Measurements from ENCODE around the gene NUAK1. TPM values are rescaled to one million over a fixed set of nuclear protein-coding genes. Genes with fewer than 3 reads are reported as not detected.
"Not testable (repeated sequence)": the region's sequence is repeated elsewhere in the genome, so short reads cannot be mapped to it uniquely, and the experiment has no call there.

The NUAK1 gene
- polyA plus RNA-seq, 3 donors: 2.8 to 16.1 (median 11.6) TPM

DNA sequence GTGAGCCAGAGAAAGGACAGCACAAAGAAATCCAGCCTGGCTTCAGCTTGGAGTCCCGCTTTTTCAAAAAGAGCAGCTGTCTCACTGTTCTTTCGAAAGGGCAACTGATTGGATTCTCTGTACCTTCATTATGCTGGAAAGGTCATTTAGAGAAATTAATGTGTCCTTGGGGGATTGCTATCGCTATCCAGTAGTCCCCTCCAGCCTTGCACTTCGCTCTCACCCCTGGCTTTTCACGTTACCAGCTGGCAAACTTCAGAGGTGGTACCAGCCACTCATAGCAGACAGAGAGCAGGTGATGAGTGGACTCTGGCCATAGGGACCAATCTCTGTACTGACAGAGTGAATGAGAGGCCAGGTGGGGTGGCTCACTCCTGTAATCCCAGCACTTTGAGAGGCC, 11.8 kb upstream of the NUAK1 start:
- no peak overlapping the region for H3K27ac ChIP-seq (ENCODE audit: low read depth, low read length)
- 78 to 87% (median 86%) methylated on average over 5 of the region's 5 CpGs for WGBS, 3 donors

DNA sequence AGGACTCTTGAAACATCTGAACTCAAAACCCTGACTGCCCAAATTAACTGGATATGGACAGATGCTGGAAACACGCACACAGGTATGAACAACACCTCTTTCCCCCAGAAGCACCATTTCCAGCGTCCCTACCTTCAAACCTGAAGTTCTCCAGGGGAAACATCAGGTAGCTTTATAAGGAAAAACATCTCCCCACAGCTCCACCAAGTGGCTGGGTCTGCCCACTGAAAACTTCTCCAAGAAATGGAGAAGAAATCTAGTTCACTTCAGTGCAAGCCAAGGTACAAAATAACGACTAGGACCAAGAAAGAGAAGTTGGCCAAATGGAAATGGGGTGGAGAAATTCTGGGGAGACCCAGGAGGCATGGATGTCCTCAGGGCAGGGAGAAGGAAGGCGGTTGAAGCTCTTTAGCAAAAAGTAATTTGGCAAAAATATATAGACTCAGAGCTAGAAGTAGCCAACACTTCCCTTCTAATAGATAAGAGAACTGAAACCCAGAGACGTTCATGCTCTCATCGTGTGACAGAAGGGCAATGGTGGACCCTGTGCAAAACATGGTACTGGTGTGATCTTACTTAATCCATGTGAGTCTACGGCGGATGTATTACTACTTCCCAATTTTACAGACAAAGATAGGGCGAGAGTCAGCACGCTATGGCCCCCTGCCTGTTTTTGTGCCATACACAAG, 10.5 kb upstream of the NUAK1 start:
- H3K27ac ChIP-seq (ENCODE audit: low read depth, low read length): no peak overlapping the region
- WGBS, 3 donors: 52 to 57% (median 57%) methylated on average over 10 of the region's 10 CpGs

DNA sequence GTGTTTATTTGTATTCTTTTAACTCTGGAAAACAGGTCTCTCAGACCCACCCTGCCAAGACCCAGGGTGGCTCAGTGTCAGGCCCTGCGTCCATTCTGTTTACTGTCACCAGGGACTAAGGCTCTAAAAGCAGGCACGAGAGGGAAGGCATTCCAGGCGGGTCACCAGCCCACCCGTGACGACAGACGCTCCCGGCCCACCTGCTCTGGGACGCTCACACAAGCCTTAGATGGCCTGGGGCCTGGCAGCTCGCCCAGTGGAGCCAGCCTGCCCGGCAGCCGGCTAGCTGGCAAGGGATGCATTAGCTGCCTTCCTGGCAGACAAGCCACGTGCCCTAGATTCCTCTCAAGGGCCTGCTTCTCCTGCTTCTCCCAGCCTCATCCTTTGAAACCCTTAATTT, 9.2 kb upstream of the NUAK1 start:
- H3K27ac ChIP-seq (ENCODE audit: low read depth, low read length): no peak overlapping the region
- whole genome bisulfite sequencing, 3 donors: 42 to 80% (median 55%) methylated on average over 12 of the region's 12 CpGs

DNA sequence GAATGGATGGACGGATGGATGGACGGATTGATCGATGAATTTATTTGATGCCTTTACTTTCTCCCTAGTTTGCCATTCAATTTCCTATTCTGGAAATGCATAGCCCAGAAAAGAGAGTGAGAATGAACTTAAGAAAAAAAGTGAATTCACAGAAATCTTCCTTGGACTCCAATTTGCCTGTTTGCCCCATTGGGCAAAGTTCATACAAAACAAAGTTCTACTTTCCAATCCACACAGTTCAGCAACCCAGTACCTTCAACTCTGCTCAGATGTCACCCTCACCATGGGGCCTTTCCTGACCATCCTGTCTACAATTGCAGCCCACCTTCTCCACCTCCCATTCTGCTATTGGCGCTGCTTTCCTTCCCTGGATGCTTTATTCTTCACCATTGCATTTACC, 8.2 kb upstream of the NUAK1 start:
- no peak overlapping the region for H3K27ac ChIP-seq (ENCODE audit: low read depth, low read length)
- WGBS, 3 donors: 93 to 97% (median 95%) methylated on average over 4 of the region's 4 CpGs

DNA sequence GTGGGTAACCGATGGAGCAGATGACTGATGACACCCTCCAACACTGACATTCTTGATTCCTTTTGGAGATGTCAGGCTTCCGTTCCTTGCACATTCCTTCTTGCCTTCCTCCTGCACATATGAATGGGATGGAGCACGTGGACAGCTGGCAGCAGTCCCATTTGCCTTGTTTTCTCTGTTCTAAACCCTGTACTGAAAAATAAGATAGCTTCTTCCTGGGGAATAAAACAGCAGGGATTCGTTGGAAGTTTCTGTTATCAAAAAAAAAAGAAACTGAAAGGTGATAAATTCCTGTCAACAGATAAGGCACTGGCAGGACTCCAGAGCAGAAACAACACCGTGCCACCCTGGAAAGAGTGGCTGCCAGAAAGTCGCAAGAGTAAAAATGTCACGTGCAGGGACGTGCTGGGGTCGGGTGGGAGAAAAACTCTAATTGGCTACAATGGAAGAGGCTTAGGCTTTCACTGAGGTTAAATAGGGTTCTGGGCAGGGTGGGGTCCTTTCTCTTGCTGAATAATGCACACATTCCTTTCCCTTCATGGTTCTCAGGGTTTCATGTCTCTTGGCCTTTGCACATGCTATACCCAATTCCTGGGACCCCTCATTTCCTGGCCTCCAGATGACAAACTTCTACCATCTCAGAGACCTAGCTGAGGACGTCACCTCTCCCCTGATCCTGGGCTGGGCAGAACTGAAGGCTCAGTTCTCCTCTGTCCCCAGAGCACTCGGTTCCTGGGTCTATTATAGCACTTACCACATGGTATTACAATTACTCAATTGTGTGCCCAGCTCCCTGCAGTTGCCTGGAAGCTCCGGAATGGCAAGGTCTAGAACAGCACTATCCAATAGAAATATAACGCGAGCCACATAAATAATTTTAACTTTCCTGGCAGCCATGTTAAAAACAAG, 7.0 kb upstream of the NUAK1 start:
- 33 to 60% (median 57%) methylated on average over 14 of the region's 14 CpGs for WGBS, 3 donors
- no peak overlapping the region for H3K27ac ChIP-seq (ENCODE audit: low read depth, low read length)

DNA sequence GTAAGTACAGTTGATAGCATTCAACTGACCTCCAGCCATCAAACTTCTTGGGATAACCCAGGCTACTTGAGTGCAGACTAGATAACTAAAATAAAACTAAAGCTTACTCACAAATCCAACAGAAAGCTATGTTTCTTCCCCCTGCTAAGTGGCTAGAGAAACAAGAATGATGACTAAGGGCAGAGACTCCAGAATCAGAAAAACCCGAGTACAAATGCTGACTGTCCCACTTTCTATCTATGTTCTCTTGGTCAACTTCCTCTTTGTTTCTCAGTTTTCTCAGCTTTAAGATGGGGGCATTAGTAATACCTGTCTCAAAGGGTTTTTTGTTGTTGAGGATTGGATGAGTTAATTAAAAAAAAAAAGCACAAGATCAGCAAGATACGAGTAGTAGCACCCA, 6.1 kb upstream of the NUAK1 start:
- 70 to 87% (median 75%) methylated on average over 2 of the region's 2 CpGs for WGBS, 3 donors
- H3K27ac ChIP-seq (ENCODE audit: low read depth, low read length): no peak overlapping the region

DNA sequence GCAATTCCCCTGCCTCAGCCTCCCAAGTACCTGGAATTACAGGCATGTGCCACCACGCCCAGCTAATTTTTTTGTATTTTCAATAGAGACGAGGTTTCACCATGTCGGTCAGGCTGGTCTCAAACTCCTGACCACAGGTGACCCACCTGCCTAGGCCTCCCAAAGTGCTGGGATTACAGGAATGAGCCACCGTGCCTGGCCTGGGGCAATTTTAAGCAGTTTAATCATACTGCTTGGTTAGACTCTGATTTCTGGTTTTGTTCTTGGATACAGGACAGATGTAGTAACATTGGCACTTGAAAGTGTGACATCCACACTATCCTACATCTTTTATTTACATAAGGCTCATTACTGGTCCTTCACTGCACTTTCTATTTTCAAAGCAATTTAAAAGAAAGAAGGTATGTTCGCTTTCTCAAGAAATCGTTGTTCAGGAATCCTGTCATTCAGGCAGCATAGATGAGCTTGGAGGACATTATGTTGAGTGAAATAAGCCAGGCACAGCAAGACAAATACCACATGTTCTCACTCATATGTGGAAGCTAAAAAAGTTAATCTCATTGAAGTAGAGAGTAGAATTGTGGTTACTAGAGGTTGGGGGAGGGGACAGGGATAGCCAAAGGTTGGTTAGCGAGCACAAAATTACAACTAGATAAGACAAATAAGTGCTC, 4.0 kb upstream of the NUAK1 start:
- 87 to 90% (median 89%) methylated on average over 7 of the region's 7 CpGs for WGBS, 3 donors
- H3K27ac ChIP-seq (ENCODE audit: low read depth, low read length): no peak overlapping the region

DNA sequence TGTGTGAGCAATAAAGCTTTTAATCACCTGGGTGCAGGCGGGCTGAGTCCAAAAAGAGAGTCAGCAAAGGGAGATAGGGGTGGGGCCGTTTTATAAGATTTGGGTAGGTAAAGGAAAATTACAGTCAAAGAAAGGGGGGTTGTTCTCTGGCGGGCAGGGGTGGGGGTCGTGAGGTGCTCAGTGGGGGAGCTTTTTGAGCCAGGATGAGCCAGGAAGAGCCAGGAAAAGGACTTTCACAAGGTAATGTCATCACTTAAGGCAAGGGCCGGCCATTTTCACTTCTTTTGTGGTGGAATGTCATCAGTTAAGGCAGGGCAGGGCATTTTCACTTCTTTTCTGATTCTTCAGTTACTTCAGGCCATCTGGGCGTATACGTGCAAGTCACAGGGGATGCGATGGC, 3.2 kb upstream of the NUAK1 start:
- WGBS, 3 donors: 84 to 90% (median 88%) methylated on average over 8 of the region's 8 CpGs

DNA sequence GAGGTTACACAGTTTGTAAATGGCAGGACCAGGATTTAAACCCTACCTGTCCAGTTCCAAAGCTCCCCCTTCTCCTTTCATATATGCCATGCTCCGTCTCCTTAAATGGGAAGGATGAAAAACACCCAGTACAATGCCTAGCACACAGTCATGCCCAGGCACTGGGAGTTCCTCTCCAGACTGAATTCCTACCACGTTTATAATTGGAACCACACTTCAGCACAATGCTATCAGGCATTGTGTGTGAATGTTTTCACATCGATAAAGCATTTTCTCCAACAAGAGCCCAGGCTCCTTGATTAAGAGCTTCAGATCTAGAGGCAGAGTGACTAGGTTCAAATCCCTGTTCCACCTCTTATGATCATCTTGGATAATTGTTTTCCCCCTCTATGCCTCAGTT, 2.7 kb upstream of the NUAK1 start:
- WGBS, 3 donors: 68 to 83% (median 74%) methylated on average over 3 of the region's 3 CpGs
- no peak overlapping the region for H3K27ac ChIP-seq (ENCODE audit: low read depth, low read length)

More for the DNA sequence above, 3.2 kb upstream of the NUAK1 start:
- not testable (repeated sequence) for H3K27ac ChIP-seq (ENCODE audit: low read depth, low read length)

DNA sequence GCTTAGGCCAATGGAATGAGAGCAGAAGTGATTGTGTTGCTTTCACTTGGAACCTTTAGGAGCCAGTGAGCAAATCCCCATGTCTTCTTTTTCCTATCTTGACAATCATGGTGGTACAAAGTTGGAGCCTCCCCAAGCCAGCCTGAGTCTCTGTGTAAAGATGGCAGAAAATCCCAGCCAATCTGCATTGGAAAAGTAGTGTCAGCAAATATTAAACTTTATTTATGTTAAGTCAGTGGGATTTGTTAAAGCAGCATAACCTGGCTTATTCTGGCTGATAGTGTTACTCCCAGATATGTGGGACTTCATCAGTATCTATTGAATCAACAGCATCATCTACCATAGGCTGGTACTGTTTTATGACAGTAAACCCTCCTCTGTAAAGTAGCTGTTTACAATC, 2.2 kb upstream of the NUAK1 start:
- H3K27ac ChIP-seq (ENCODE audit: low read depth, low read length): no peak overlapping the region

DNA sequence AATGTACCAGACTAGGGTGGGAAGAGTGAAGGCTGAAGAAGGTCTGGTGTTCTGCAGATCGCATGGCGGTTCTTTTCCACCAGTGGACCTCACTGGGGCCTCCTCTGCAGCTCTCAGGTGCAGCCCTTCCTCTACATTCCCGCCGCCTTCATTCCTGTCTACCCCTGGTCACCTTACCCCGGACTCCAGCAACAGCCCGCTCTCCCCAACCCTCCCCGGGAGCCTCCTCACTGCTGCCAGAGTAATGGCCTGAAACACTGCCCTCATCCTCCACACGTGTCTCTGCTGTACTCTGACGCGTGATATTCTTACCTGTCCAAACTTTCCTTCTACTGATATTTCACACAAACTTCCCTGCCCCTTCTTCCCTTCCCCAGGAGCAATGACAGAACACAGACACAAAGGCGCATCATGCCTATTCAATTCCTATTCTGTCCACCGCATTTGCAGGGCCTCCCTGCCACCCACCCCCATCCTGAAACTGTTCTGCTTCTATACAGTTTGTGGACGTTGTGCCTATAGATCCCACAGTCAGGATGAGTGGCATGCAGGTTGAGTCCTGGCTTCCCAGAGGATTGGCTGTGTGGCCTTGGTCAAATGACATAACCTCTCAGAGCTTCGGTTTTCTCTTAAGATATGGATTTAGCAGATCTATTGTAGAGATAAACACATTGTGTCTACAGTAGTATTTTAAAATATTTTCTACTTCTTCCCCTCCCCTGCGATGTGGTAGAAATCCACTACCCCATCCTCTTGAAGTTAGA, 1.7 kb upstream of the NUAK1 start:
- no peak overlapping the region for H3K27ac ChIP-seq (ENCODE audit: low read depth, low read length)
- 60 to 70% (median 69%) methylated on average over 15 of the region's 15 CpGs for WGBS, 3 donors

DNA sequence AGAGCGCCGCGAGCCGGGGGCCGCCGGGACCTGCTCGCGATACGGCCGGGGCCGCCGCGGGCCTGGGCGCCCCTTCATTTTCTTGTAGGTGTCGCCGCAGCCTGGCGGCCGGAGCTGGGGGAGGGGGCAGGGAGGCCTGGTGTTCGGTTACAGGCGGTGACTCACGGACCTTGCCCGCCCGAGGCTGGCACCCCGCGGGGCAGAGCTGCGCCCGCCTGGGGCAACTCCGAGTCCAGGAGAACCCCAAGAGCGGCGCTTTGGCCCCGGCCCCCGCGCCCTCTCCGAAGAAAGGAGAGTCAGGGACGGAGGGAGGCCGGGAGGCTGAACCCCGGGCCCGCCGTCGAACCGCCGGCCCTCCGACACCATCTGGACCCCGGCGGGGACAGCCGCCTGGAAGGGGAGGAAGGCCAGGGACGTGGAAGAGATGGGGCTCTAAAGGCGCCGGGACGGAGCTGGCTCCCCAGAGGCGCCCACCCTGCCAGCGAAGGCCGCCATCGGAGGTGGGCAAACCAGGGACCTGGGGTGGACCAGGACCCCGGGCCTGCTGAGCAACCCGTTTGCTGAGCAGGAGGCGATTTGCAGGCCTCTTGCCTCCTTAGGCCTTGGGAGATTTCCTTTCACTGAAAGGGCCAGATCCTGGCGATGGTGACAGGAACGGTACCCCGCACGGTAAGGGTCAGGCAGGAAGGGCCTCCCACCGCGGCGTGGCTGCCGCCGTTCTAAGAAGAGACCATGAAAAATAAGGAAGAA, 843 bp upstream of the NUAK1 start:
- H3K27ac ChIP-seq (ENCODE audit: low read depth, low read length): peak overlapping the region; percentile 62
- WGBS, 3 donors: 2 to 6% (median 5%) methylated on average over 58 to 66 of the region's 66 CpGs

DNA sequence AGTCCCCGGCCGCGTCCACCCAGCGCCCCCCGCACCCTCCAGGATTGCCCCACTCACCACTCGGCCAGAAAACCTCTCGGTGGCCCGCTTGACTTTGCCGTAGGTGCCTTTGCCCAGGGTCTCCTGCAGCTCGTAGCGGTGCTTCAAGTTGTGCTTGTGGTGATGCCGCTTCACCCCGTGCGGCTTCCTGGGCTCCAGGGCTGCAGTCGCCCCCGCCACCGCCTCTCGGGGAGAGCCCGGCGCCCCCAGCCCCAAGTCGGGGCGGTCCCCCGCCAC, 459 bp downstream of the NUAK1 start:
- no peak overlapping the region for H3K27ac ChIP-seq (ENCODE audit: low read depth, low read length)
- WGBS, 3 donors: 1 to 2% (median 1%) methylated on average over 23 of the region's 23 CpGs

DNA sequence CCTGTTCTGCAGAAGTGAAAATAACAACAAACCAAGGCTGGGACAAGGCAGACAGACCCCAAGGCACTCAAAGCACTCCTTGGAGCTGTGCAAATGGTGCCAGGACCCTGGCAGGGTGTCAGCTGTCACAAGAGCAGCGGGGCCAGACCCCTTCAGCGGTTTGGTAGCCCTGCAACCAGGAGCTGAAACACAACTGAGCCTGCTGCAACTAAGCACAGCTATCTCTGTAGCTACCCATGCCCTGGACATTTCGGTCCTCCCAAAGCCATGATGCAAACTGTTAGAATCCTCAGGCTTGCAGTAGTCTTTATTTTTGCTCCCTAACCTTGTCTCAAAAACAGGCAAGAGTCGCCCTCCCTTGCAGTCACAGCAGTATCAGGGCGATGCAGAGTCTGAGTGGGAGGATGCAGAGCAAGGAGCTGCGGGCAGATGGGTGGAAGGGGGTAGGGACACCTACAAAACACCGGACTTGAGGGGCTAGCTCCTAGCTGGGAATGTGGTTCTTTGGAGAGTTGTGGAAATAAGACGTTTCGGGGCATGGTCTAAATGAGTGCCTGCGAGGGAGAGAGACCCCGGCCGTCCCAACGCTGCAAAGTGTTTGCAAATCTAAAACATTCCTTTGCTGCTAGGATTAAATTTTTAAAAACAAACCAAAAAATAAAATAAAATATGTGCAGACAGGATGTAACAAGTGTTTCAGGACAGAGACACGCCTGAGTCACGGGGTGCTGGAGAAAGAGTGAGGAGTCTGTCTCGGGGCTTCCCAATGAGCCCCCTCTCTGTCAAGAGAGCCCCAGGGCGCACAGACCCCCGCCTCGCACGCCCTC, 1.0 kb downstream of the NUAK1 start:
- WGBS, 3 donors: 13 to 51% (median 13%) methylated on average over 20 of the region's 20 CpGs
- H3K27ac ChIP-seq (ENCODE audit: low read depth, low read length): no peak overlapping the region

DNA sequence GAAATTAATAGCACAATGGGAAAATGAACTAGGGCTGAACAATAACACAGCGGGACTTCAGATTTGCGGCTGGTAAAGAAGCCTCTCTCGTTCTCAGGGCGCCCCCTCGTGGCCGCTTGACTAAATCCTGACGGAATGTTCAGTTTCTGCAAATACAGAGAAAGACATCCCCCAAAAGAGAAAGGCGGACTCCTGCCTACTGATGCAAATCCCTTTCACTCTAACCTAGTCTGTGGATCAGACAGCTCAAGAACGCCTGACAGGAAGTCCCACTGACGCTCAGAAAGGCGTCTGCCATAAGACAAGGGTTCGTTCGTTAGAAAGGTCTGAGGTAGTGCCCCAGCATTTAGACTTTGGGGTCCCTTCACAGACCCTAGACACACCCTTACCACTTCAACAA, 2.5 kb downstream of the NUAK1 start:
- H3K27ac ChIP-seq (ENCODE audit: low read depth, low read length): no peak overlapping the region
- WGBS, 3 donors: 3 to 5% (median 3%) methylated on average over 13 of the region's 13 CpGs

DNA sequence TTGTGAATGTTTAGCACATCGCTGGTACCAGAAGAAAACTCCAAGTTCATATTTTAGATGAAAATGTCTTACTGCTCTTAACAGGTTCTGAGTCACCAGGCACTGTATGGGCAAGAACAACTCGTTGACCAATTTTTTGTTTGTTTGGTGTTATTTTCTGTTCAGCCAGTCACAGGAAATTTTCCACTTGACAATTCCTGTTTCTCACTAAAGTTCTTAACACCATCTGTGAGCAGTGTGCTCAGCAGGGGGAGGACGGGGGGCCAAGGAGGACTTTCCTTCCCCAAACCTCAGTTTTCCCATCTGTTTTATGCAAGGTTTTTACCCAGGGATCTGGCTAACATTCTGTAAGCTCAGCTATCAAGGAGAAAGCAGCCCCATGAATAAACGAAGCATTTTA, 3.0 kb downstream of the NUAK1 start:
- no peak overlapping the region for H3K27ac ChIP-seq (ENCODE audit: low read depth, low read length)
- 20 to 27% (median 22%) methylated on average over 4 of the region's 4 CpGs for WGBS, 3 donors

DNA sequence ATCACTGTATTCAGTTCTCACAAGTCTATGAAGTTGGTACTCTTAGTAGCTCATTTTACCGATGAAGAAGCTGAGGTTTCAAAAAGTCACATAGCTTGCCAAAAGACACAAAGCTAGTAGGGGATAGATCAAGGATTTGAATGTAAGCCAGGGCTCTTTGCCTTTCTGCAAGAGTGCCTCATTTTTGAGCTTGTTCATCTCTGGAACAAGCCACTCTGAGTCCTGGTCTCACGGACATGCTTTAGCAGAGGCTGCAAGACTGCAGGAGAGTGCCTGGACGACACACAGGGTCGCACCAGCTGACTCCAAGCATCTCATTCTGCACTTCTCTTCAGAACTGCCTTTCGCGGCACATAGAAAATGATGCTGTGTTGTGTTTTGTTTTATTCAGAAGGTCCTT, 3.7 kb downstream of the NUAK1 start:
- 61 to 81% (median 67%) methylated on average over 6 of the region's 6 CpGs for WGBS, 3 donors
- H3K27ac ChIP-seq (ENCODE audit: low read depth, low read length): no peak overlapping the region
